ENCODE data around the gene RASSF3.

DNA sequence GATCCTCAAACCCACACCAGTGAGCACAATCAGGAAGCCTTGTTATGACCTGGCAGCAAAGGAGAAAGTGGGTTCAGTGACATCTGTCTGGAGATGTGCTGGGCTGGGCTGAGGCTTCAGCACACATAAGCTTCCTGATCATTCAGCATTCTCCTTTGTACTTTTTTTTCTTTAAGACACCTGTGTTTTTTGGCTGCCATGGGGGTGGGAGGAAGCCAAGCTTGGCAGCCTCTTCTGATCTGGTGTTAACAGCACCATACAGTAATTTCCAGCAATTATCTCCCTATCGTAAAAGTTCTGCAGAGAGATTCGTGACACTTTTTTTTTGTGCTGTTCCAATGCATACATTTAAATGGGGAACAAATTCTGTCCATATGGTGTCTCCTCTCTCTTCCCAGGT is 38.9 kb upstream of the RASSF3 start:
- TF ChIP-seq POLR2AphosphoS5 (IDR thresholded peaks at IDR 0.05) (no peak), POLR2A (IDR thresholded peaks at IDR 0.05) (no peak)
- TF ChIP-seq, protein P1, sequence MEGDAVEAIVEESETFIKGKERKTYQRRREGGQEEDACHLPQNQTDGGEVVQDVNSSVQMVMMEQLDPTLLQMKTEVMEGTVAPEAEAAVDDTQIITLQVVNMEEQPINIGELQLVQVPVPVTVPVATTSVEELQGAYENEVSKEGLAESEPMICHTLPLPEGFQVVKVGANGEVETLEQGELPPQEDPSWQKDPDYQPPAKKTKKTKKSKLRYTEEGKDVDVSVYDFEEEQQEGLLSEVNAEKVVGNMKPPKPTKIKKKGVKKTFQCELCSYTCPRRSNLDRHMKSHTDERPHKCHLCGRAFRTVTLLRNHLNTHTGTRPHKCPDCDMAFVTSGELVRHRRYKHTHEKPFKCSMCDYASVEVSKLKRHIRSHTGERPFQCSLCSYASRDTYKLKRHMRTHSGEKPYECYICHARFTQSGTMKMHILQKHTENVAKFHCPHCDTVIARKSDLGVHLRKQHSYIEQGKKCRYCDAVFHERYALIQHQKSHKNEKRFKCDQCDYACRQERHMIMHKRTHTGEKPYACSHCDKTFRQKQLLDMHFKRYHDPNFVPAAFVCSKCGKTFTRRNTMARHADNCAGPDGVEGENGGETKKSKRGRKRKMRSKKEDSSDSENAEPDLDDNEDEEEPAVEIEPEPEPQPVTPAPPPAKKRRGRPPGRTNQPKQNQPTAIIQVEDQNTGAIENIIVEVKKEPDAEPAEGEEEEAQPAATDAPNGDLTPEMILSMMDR (IDR thresholded peaks at IDR 0.05): no peak
